ENCODE data around the gene AKIP1.

Gene AKIP1

DNA sequence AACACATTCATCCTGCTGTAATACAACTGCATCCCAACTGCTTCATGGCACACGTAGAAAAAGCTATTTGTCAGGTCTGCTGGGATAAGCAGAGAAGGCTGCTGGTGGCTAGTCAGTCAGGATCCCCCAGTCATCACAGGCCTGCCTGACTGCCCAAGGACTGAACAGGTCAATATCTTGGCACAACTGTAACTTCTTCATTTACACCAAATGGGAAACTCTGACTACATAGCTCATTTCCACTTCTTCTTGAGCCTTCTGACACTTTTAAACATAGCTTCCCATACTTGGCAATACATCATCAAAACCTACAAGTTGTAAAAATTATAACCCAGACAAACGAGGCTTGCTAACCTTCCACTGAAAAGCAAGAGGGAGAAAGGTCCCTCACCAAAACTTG lies 50.4 kb downstream of the AKIP1 start:
- DNase-seq = peak; percentile 40 to 45

DNA sequence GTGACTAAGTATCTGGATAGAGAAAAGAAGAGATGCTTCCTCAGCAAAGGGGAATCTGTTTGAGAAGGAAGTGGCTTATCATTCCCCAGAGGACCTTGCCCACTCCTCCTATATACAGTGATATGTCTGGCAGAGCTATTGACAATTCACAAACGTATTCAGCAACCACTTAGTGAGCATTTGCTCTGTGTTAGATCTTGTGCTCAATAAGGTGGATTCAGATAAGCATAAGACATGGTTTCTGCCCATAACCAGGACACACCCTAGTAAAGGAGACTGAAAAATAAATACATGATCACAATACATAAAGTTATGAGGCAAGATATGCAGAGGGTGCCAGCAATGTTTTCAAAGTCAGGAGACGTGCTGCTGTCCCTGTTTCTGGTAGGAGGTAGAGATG lies 51.9 kb downstream of the AKIP1 start:
- no peak for DNase-seq

DNA sequence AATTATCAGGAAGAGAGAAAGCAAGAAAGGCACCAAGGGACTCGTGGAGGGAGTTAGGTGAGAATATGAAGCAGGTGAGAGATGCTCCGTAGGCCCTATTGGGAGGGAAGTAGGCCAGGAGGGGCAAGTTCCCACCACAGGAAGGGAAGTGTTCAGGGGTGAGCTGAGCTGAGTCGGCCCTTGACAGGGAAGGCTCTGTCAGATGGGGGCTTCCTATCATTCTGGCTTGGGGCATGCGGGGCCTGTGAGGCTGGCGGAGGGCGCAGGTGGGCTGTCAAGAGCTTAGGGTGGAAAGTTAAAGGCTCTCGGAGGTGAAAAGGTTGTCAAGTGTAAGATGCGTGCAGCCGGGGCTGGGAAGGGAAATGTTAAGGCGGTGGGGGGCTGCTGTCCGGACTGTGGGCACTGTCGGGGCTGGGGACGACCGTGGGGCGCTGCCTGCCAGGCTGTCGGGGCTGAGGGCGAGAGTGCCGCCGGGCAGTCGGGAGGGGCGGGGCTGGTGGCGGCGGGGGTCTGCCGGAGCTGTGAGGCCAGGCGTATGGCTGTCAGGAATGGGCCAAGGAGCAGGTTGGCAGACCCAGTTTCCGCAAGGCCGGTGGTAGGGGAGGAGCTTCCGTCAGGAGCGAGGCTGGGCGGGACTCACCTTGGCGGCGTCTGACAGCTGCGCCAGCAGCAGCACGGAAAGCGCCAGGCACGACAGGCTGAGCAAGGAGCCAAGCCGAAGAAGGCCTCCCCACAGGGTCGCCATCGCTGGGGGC lies 52.8 kb downstream of the AKIP1 start:
- DNase-seq = peak in 1 of 2 donors; percentile 4

DNA sequence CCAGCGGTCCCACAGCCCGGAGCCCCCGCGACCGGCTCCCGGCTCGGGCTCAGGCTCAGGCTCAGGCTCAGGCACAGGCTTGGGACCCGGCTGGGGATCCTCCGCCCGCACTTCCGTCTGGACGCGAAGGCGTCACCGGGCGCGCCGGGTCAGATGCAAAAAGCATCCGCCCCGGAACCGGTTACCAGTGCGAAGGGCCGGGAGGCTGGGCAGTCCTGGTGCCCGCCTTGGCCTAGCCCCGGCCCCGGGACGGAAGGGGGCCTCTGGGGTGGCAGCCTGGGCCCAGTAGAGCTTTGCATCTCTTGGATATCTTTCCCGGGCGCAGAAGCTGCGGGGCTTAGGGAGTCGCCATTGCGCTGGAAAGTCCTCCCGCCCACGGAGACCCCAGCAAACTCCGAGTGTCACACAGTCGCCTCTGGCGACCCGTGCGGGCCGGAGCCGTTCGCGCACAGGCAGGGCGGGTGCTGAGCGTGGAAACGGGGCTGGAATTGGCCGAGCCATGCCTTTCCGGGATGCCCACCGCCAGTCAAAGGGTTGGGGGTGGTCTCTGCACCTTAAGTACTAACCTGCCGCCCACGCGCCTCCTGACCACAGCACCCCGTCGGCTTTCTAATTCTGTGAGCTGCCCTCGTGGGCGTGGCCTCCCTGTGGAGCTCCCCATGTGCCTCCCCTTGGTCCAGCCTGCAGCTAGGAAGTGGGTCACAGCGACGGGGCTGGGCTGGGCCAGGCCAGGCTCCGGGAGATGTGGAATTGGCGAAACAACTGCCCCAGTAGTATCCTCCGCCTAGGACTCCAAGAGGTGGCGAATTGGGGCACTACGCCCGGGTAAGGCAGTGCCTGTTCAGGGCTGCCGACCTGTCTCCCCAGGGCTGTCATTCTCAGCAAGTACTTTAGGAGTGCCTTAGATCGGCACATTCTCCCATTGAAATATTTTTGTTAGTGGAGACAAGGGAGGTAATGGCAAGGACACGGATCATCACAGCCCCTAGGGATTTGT lies 53.6 kb downstream of the AKIP1 start, which contains the start of gene TMEM9B:
Gene TMEM9B, minus strand, starts transcription at position 119 of the 997 bp plus-strand sequence. CDS start 129 bp downstream, outside the sequence.
- peak; percentile 91 to 95 for DNase-seq

DNA sequence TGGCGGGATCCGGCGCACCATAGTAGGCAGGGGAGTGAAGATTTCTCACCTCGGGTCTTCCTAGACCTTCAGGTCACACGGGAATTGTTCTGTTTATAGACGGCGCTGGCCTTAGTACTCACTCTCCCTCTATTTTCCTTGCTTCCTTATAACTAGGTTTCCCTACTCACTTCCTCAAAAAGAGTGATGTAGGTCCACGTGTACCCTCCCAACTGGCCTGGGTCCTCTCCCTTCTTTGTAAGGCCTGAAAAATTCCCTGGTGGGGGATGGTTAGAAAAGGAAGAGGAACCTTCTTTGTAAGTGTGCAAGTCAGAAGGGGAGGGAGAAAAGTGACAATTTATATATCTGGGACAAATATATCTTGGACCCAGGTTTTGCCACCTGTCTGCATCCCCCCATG lies 56.2 kb downstream of the AKIP1 start:
- DNase-seq = peak; percentile 39 to 46

All from inflammatory macrophage (primary cell).